ENCODE data around the gene WDR26. TPM values are rescaled to one million over a fixed set of nuclear protein-coding genes. Genes with fewer than 3 reads are reported as not detected.
"Not testable (repeated sequence)": the region's sequence is repeated elsewhere in the genome, so short reads cannot be mapped to it uniquely, and the experiment has no call there.

The WDR26 gene
- 100 to 1,000 TPM; 244 to 310 (median 261) TPM for total RNA-seq
- 131 TPM for total RNA-seq (2013)

DNA sequence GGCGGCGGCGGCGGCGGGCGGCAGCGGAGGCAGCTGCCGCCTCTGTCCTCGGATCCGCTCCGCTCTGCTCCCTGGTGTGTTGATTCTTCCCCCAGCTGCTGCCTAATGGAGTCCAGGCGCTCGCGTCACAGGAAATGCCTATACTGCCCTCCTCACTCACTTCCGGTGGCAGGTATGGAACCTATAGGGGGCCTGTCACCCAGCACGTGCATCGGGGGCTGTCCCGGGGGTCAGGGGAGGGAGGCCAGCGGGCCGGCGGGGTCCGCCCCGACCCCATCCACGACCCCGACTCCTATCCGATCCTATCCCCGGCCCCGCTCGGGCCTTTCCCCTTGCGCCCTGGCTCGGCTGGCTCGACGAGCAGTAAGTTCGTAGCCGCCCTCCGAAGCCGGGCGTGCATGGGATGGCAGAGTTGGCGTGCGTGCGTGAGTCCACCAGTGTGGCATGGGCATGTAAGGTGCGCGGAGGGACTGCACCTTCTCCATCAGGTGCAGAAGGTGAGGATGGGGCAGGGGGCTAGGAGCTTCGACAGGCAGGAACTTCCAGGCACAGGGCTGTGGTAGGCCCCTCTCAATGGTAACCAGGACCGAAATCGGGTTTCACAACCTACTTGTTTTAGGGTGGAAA, at the start of gene WDR26:
TSS of gene WDR26 (minus strand) at position 107 of the 627 bp plus-strand sequence.
- peaks cover 17% of the 10 kb centered on the region for H3K4me1 ChIP-seq (ENCODE audit: control insufficient read depth, insufficient read depth, low read length)
- intact Hi-C loops (cut with micrococcal nuclease): loop anchor here (1.0 to 5.0 kb wide), 2 partner anchors 53 to 78 kb away; no protein-coding TSS in a partner anchor
- under 1% methylated on average over 46 of the region's 46 CpGs for WGBS (ENCODE audit: insufficient coverage)
- H3K27ac Mint-ChIP-seq: peak within 1 kb of the TSS; percentile 86 to 88
- H3K4me1 Mint-ChIP-seq: peaks cover 46 to 49% of the 10 kb centered on the region in 2 donors
- peaks cover 2% of the 10 kb centered on the region for H3K36me3 ChIP-seq (ENCODE audit: control insufficient read depth, insufficient read depth, low read length)
- DNase-seq (peak; percentile 76 to 93), ATAC-seq (peak; percentile 72 to 86 (median 81))
- TF ChIP-seq, protein P1, sequence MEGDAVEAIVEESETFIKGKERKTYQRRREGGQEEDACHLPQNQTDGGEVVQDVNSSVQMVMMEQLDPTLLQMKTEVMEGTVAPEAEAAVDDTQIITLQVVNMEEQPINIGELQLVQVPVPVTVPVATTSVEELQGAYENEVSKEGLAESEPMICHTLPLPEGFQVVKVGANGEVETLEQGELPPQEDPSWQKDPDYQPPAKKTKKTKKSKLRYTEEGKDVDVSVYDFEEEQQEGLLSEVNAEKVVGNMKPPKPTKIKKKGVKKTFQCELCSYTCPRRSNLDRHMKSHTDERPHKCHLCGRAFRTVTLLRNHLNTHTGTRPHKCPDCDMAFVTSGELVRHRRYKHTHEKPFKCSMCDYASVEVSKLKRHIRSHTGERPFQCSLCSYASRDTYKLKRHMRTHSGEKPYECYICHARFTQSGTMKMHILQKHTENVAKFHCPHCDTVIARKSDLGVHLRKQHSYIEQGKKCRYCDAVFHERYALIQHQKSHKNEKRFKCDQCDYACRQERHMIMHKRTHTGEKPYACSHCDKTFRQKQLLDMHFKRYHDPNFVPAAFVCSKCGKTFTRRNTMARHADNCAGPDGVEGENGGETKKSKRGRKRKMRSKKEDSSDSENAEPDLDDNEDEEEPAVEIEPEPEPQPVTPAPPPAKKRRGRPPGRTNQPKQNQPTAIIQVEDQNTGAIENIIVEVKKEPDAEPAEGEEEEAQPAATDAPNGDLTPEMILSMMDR (IDR thresholded peaks at IDR 0.05): peak; percentile 27
- H3K27me3 Mint-ChIP-seq (ENCODE audit: low read depth in 2 of 2): no peaks in the 10 kb centered on the region
- no peaks in the 10 kb centered on the region for H3K36me3 Mint-ChIP-seq
- peak within 1 kb of the TSS; percentile 94 for H3K27ac ChIP-seq (ENCODE audit: low read length)
- H3K4me3 Mint-ChIP-seq: peak within 1 kb of the TSS; percentile 90
- H3K9me3 ChIP-seq (ENCODE audit: control insufficient read depth, insufficient read depth, low read length): no peaks in the 10 kb centered on the region
- no peaks in the 10 kb centered on the region for H3K9me3 Mint-ChIP-seq
- peak within 1 kb of the TSS; percentile 86 for H3K4me3 ChIP-seq (ENCODE audit: low read length)
- H3K27me3 ChIP-seq (ENCODE audit: control insufficient read depth, insufficient read depth, low read length): no peaks in the 10 kb centered on the region

DNA sequence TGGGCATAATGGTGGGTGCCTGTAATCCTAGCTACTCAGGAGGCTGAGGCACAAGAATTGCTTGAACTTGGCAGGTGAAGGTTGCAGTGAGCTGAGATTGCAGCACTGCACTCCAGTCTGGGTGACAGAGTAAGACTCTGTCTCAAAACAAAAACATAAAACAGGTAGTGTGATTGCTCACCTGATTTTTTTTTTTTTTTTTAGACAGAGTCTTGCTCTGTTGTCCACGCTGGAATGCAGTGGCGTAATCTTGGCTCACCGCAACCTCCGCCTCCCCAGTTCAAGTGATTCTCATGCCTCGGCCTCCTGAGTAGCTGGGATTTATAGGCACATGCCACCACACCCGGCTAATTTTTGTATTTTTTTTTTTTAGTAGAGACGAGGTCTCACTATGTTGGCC, 48.6 kb upstream of the WDR26 start:
- ATAC-seq; H3K9me3 ChIP-seq (ENCODE audit: control insufficient read depth, insufficient read depth, low read length); H3K4me3 Mint-ChIP-seq; H3K36me3 ChIP-seq (ENCODE audit: control insufficient read depth, insufficient read depth, low read length); H3K27ac ChIP-seq (ENCODE audit: low read length); H3K4me1 Mint-ChIP-seq; H3K4me3 ChIP-seq (ENCODE audit: low read length); DNase-seq; H3K27me3 Mint-ChIP-seq (ENCODE audit: low read depth in 2 of 2); H3K36me3 Mint-ChIP-seq; H3K9me3 Mint-ChIP-seq; H3K27ac Mint-ChIP-seq; intact Hi-C loops (cut with micrococcal nuclease); H3K4me1 ChIP-seq (ENCODE audit: control insufficient read depth, insufficient read depth, low read length); H3K27me3 ChIP-seq (ENCODE audit: control insufficient read depth, insufficient read depth, low read length): not testable (repeated sequence)
- 97% methylated on average over 7 of the region's 7 CpGs for WGBS (ENCODE audit: insufficient coverage)

DNA sequence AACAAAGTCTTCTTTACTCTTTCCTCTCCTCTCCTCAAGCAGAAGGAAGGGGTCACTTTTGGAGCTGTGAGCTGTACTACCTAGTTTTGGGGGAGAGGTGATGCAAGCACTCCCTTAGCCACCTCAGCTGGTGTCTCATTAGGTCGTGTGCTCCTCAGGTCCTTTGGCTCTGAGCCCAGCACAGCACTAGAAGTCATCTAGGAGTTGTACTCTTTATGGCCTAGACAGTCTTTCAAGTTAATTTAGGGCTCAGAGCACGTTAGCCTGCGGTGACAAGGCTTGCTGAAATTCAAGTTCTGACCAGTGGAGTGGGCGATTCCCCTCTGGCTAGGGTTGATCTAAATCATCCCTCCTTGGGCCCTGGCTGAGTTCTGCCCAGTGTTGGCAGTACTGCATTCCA, 48.0 kb upstream of the WDR26 start:
- Histone ChIP-seq H3K9me3 (ENCODE audit: control insufficient read depth, insufficient read depth, low read length) (no peaks in the 10 kb centered on the region), H3K27ac (ENCODE audit: low read length) (no peak overlapping the region), H3K27me3 (ENCODE audit: control insufficient read depth, insufficient read depth, low read length) (no peaks in the 10 kb centered on the region), H3K4me3 (ENCODE audit: low read length) (no peak overlapping the region), H3K36me3 (ENCODE audit: control insufficient read depth, insufficient read depth, low read length) (no peaks in the 10 kb centered on the region), H3K4me1 (ENCODE audit: control insufficient read depth, insufficient read depth, low read length) (no peaks in the 10 kb centered on the region)
- intact Hi-C loops (cut with micrococcal nuclease): no loop called here
- H3K9me3 Mint-ChIP-seq: no peaks in the 10 kb centered on the region
- no peak overlapping the region for H3K27ac Mint-ChIP-seq
- H3K36me3 Mint-ChIP-seq: peaks cover 5% of the 10 kb centered on the region
- TF ChIP-seq, protein P1 (IDR thresholded peaks at IDR 0.05): no peak
- ATAC-seq (no peak), DNase-seq (no peak)
- 90% methylated on average over 4 of the region's 4 CpGs for WGBS (ENCODE audit: insufficient coverage)
- no peaks in the 10 kb centered on the region for H3K4me1 Mint-ChIP-seq
- H3K4me3 Mint-ChIP-seq: no peak overlapping the region
- no peaks in the 10 kb centered on the region for H3K27me3 Mint-ChIP-seq (ENCODE audit: low read depth in 2 of 2)

DNA sequence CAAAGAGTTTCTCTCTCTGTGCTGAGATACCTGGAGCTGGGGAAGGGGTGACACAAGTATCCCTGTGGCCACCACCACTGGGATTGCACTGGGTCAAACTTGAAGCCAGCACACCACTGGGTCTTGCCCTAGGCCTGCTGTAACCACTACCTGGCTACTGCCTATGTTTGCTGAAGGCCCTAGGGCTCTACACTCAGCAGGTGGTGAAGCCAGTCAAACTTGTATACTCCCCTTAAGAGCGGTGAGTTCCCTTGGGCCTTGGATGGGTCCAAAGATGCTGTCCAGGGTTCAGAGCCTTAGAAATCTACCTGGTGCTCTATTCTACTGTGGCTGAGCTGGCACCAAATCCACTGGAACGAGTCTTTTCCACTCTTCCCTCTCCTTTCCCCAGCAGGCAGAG, 47.0 kb upstream of the WDR26 start:
- H3K36me3 Mint-ChIP-seq: peaks cover 5% of the 10 kb centered on the region
- intact Hi-C loops (cut with micrococcal nuclease): no loop called here

DNA sequence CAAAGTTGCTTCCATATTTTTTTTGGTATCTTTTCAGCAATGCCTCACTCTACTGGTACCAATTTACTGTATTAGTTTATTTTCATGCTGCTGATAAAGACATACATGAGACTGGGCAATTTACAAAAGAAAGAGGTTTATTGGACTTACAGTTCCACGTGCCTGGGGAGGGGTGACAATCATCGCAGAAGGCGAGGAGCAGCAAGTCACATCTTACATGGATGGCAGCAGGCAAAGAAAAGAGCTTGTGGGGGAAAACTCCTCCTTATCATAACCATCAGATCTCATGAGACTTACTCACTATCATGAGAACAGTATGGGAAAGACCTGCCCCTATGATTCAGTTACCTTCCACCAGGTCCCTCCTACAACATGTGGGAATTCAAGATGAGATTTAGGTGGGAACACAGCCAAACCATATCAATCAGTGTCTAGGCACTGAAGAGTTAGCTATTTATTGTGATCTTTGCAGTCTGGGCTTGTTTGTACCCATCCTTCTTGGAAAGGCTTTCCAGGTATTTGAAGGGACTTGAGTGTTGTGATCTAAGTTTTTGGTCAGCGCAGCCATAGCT, 46.4 kb upstream of the WDR26 start:
- intact Hi-C loops (cut with micrococcal nuclease); H3K27me3 Mint-ChIP-seq (ENCODE audit: low read depth in 2 of 2); H3K36me3 ChIP-seq (ENCODE audit: control insufficient read depth, insufficient read depth, low read length); ATAC-seq; H3K4me1 Mint-ChIP-seq; H3K36me3 Mint-ChIP-seq; H3K4me3 ChIP-seq (ENCODE audit: low read length); H3K27ac Mint-ChIP-seq; DNase-seq; H3K4me1 ChIP-seq (ENCODE audit: control insufficient read depth, insufficient read depth, low read length); H3K9me3 Mint-ChIP-seq; H3K4me3 Mint-ChIP-seq; H3K9me3 ChIP-seq (ENCODE audit: control insufficient read depth, insufficient read depth, low read length); H3K27me3 ChIP-seq (ENCODE audit: control insufficient read depth, insufficient read depth, low read length); H3K27ac ChIP-seq (ENCODE audit: low read length): not testable (repeated sequence)
- whole genome bisulfite sequencing (ENCODE audit: insufficient coverage): 94% methylated on average over 2 of the region's 4 CpGs

More for the DNA sequence above, 47.0 kb upstream of the WDR26 start:
- no peaks in the 10 kb centered on the region for H3K4me1 ChIP-seq (ENCODE audit: control insufficient read depth, insufficient read depth, low read length)
- no peaks in the 10 kb centered on the region for H3K9me3 ChIP-seq (ENCODE audit: control insufficient read depth, insufficient read depth, low read length)
- ATAC-seq (no peak), DNase-seq (no peak)
- H3K4me3 ChIP-seq (ENCODE audit: low read length): no peak overlapping the region
- no peaks in the 10 kb centered on the region for H3K27me3 Mint-ChIP-seq (ENCODE audit: low read depth in 2 of 2)
- no peak overlapping the region for H3K4me3 Mint-ChIP-seq
- WGBS (ENCODE audit: insufficient coverage): 88% methylated on average over 2 of the region's 2 CpGs
- no peaks in the 10 kb centered on the region for H3K4me1 Mint-ChIP-seq
- no peak overlapping the region for H3K27ac ChIP-seq (ENCODE audit: low read length)
- H3K27ac Mint-ChIP-seq: no peak overlapping the region
- H3K36me3 ChIP-seq (ENCODE audit: control insufficient read depth, insufficient read depth, low read length): no peaks in the 10 kb centered on the region
- no peaks in the 10 kb centered on the region for H3K9me3 Mint-ChIP-seq
- TF ChIP-seq, protein P1 (IDR thresholded peaks at IDR 0.05): no peak
- H3K27me3 ChIP-seq (ENCODE audit: control insufficient read depth, insufficient read depth, low read length): no peaks in the 10 kb centered on the region

DNA sequence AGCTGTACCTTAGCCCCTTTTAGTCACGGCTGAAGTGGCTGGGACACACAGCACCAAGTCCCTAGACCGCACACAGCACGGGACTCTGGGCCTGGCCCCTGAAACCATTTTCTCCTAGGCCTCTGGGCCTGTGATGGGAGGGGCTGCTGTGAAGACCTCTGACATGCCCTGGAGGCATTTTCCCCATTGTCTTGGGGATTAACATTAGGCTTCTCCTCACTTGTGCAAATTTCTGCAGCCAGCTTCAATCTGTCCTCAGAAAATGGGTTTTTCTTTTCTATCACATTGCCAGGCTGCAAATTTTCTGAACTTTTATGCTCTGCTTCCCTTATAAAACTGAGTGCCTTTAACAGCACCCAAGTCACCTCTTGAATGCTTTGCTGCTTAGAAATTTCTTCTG, 45.6 kb upstream of the WDR26 start:
- H3K27me3 Mint-ChIP-seq (ENCODE audit: low read depth in 2 of 2); H3K4me1 ChIP-seq (ENCODE audit: control insufficient read depth, insufficient read depth, low read length); H3K27ac Mint-ChIP-seq; intact Hi-C loops (cut with micrococcal nuclease); DNase-seq; H3K27me3 ChIP-seq (ENCODE audit: control insufficient read depth, insufficient read depth, low read length); H3K4me3 Mint-ChIP-seq; H3K9me3 Mint-ChIP-seq; H3K36me3 ChIP-seq (ENCODE audit: control insufficient read depth, insufficient read depth, low read length); H3K4me3 ChIP-seq (ENCODE audit: low read length); ATAC-seq; H3K27ac ChIP-seq (ENCODE audit: low read length); H3K4me1 Mint-ChIP-seq; H3K9me3 ChIP-seq (ENCODE audit: control insufficient read depth, insufficient read depth, low read length); H3K36me3 Mint-ChIP-seq: not testable (repeated sequence)
- WGBS (ENCODE audit: insufficient coverage): 96% methylated on average over 3 of the region's 3 CpGs

All from natural killer cell (primary cell).